Mucosa of rectum (tissue), 2 donors: Measurements from ENCODE around the gene NAB2.

Experiments used
- H3K27ac ChIP-seq, 2 donors: one replicate each; pipeline ENCODE4 v1.7.0; 2013; ENCODE audit warnings: inconsistent platforms in 2 of 2, low read depth in 2 of 2, low read length in 2 of 2
- H3K27me3 ChIP-seq, 2 donors: one replicate each; pipeline ENCODE4 v1.7.0; 2013; ENCODE audit warnings: low read length in 2 of 2; ENCODE audit not compliant: control insufficient read depth in 2 of 2, insufficient read depth in 2 of 2
- H3K36me3 ChIP-seq, 2 donors: one replicate each; pipeline ENCODE4 v1.7.0; 2013; ENCODE audit warnings: low read length in 2 of 2; ENCODE audit not compliant: control insufficient read depth in 2 of 2, insufficient read depth in 2 of 2
- H3K4me1 ChIP-seq, 2 donors: one replicate each; pipeline ENCODE4 v1.7.0; 2013; ENCODE audit warnings: low read length in 2 of 2, mild to moderate bottlenecking in 1 of 2; ENCODE audit not compliant: control insufficient read depth in 2 of 2, insufficient read depth in 2 of 2
- H3K4me3 ChIP-seq, 2 donors: one replicate each; pipeline ENCODE4 v1.7.0; 2013; ENCODE audit warnings: low read length in 2 of 2
- H3K9ac ChIP-seq, 2 donors: one replicate each; pipeline ENCODE4 v1.7.0; 2013; ENCODE audit warnings: low read length in 2 of 2, low read depth in 1 of 2, mild to moderate bottlenecking in 1 of 2
- H3K9me3 ChIP-seq, 2 donors: one replicate each; pipeline ENCODE4 v1.7.0; 2013; ENCODE audit warnings: low read length in 2 of 2; ENCODE audit not compliant: control insufficient read depth in 2 of 2
- donor health status: healthy.
- donor health status: Normal muscosa, but diverticular disease.

Gene NAB2

DNA sequence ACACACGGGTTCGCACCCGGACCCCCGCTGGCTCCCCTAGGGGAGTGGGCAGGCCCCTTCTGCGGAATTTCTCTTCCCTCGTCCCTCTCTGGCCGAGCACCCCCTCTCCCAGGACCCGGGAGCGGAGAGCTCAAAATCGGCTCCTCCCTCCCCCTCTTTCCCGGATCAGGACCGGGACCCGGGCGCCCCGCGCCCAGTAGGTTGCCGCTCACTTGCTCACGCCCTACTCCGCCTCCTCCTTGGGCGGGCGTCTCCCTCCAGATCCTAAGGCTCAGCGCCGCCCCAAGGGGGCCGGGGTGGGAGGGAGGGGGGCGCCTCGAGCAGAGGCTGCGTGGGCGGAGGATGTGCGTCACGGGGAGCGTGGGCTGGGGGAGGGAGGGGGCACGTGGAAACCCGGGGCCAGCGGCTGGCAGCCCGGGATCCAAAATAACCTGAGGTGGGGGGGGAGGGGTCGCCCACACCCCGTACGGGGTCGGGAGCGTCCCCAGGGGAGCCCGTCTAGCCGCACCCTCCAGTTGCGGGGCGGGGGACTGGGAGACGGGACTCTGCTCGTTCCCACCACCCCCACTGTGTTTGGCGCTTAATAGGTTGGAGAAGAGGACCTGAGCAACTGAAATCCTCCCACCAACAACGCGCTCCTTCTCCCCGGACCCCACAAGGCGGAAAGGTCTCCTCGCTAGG lies 1.8 kb upstream of the NAB2 start:
- H3K4me1 ChIP-seq, result peaks cover 25 to 32% of the 10 kb centered on the region in 2 donors
- no peaks in the 10 kb centered on the region for H3K27me3 ChIP-seq
- peak overlapping the region; percentile 88 to 98 for H3K27ac ChIP-seq
- H3K9ac ChIP-seq, result peak overlapping the region; percentile 69 to 86
- H3K36me3 ChIP-seq, result peaks cover 0 to 5% of the 10 kb centered on the region in 2 donors
- H3K4me3 ChIP-seq, result peak overlapping the region; percentile 72 to 87
- H3K9me3 ChIP-seq, result no peaks in the 10 kb centered on the region

DNA sequence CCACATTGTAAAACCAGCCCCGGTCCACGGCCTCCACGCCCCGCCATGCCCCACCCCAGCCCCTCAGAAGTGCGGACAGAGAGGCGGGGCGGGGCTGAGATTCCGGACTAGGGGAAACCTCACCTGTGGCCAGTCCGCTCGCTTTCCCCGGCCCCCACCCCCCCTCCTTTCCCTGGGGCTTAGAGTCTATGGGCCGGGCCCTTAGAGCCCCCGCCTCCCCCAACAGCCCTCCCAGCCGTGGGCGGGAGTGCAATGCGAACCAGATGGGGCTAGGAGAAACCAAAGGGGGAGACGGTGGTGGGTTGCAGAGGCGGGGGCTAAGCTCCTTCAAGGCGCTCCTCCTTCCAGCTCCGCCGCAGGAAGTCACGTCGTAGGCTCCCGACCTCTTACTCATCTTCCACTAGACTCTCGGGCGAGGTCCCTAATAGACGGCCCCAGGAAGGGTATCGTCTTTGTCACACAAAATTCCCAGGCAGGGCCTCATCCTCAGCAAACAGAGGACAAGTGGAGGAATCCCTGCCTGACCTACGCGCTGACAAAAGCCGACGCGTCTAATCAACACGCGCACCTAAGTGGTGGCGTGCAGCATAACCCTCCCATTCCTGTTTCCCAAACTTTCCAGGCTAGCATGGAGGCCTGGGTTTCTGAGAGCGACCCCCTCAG lies 1.1 kb upstream of the NAB2 start:
- peak overlapping the region; percentile 72 to 77 for H3K4me3 ChIP-seq
- H3K9ac ChIP-seq, result peak overlapping the region; percentile 67 to 70
- no peaks in the 10 kb centered on the region for H3K9me3 ChIP-seq
- H3K36me3 ChIP-seq, result peaks cover 0 to 9% of the 10 kb centered on the region in 2 donors
- H3K27ac ChIP-seq, result peak overlapping the region; percentile 88 to 98
- H3K27me3 ChIP-seq, result no peaks in the 10 kb centered on the region
- H3K4me1 ChIP-seq, result peaks cover 28 to 32% of the 10 kb centered on the region in 2 donors

DNA sequence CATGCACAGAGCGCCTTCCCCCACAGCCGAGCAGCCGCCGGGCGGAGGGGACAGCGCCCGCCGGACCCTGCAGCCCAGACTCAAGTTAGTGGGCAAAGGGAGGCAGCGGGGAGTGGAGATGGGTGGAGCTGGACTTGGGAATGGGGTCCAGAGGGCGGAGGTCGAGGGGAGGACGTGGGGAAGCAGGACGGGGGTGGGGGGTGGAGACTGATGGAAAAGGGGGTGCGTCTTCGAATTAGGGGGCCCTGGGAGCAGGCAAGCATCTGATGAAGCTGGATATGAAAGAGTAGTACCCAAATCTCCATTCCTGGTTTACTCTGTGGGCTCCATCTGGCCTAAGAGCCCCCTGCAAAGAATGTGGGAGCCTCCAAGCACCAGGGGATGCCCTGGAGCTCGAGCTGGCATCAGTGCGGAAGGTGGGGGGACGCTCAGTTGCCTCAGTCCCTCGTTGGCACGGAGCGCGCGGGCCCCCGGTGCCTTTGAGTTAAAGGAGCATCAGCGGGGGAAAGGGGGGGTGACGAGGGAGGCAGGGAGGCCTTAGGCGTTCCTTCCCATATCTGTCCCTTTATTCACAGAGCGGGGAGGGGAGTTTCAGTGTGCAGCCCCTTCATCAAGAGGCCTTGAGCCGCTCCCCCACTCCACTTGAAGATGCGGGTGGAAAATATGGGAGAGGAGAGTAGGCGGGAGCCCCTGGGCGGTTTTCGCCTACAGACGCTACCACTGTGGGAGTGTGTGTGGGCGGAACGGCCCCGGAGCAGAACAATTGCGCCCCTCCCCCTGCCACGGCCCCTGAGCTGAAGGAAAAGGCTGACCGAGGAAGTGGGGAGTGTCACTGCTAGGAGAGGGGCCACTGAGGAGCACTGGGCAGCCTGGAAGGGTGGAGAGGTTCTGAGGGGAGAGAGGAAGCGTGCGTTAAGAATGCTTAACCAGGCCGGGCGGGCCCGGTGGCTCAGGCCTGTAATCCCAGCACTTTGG lies 644 bp downstream of the NAB2 start:
- Histone ChIP-seq H3K27me3 (no peaks in the 10 kb centered on the region), H3K4me1 (peaks cover 36 to 44% of the 10 kb centered on the region in 2 donors), H3K9ac (peak overlapping the region; percentile 60 to 66), H3K27ac (peak overlapping the region; percentile 71 to 85), H3K4me3 (peak overlapping the region; percentile 77 to 87), H3K9me3 (no peaks in the 10 kb centered on the region), H3K36me3 (peaks cover 0 to 10% of the 10 kb centered on the region in 2 donors)

DNA sequence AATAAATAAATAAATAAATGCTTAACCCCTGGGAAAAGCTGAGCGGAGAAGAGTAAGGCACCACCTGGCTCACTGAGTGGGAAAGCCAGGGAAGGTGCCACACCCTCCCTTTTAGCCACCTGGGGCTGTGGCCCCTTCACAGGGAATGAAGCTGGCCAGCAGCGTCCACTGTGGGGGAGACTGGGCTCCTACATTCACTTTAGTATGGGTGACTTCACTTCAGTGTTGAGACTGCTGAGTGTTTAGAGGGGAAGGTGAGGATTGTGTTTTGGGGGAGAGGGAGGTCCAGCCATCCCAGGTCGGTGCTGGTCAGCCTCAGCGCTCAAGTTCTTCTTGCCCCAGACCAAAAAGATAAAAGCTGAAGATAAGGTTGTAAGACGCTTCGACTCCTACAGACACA lies 1.6 kb downstream of the NAB2 start:
- peaks cover under 1 to 19% of the 10 kb centered on the region in 2 donors for H3K36me3 ChIP-seq
- H3K9me3 ChIP-seq, result no peaks in the 10 kb centered on the region
- peak overlapping the region; percentile 40 to 61 for H3K4me3 ChIP-seq
- no peaks in the 10 kb centered on the region for H3K27me3 ChIP-seq
- H3K4me1 ChIP-seq, result peaks cover 36 to 44% of the 10 kb centered on the region in 2 donors
- peak overlapping the region in 1 of 2 donors; percentile 24 for H3K9ac ChIP-seq
- peak overlapping the region in 1 of 2 donors; percentile 63 for H3K27ac ChIP-seq

DNA sequence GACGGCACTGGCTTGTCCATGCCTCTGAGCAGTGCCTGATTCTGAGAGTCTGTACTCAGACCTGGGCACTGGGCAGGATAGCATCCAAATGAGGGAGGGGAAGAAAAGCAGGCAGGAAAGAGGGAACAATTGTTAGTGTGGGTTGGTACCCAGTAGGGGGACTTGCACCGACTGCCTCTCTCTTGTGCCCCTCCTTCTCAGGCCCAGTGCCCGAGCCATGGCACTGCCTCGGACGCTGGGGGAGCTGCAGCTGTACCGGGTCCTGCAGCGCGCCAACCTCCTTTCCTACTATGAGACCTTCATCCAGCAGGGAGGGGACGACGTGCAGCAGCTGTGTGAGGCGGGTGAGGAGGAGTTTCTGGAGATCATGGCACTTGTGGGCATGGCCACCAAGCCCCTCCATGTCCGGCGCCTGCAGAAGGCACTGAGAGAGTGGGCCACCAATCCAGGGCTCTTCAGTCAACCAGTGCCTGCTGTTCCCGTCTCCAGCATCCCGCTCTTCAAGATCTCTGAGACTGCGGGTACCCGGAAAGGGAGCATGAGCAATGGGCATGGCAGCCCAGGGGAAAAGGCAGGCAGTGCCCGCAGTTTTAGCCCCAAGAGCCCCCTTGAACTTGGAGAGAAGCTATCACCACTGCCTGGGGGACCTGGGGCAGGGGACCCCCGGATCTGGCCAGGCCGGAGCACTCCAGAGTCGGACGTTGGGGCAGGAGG lies 2.2 kb downstream of the NAB2 start:
- H3K4me3 ChIP-seq, result peak overlapping the region; percentile 40 to 61
- H3K27ac ChIP-seq, result peak overlapping the region in 1 of 2 donors; percentile 63
- H3K9me3 ChIP-seq, result no peaks in the 10 kb centered on the region
- H3K4me1 ChIP-seq, result peaks cover 32 to 41% of the 10 kb centered on the region in 2 donors
- no peaks in the 10 kb centered on the region for H3K27me3 ChIP-seq
- peaks cover 7 to 25% of the 10 kb centered on the region in 2 donors for H3K36me3 ChIP-seq
- H3K9ac ChIP-seq, result no peak overlapping the region

DNA sequence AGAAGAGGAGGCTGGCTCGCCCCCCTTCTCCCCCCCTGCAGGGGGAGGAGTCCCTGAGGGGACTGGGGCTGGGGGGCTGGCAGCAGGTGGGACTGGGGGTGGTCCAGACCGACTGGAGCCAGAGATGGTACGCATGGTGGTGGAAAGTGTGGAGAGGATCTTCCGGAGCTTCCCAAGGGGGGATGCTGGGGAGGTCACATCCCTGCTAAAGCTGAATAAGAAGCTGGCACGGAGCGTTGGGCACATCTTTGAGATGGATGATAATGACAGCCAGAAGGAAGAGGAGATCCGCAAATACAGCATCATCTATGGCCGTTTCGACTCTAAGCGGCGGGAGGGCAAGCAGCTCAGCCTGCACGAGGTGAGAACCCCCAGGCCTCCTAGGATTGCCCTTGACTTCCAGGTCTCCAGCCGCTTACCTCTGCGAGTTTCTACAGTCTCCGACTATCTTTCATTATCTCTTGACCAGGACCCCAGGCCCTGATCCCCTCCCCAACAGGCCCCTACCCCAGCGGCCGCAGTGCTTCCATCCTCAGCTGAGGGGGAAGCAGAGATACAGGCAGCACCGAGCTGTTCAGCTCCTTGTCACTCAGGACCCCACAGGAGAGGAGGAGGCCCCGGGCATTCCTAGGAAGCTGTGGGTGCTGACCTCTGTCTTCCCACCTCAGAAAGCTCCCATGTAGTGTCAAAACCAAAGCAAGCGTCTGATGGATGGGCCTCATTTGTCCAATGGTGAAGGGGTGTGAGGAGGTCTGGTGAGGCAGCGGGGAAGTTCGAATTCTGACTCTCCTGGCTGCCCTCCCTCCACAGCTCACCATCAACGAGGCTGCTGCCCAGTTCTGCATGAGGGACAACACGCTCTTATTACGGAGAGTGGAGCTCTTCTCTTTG lies 3.0 kb downstream of the NAB2 start:
- no peak overlapping the region for H3K9ac ChIP-seq
- peak overlapping the region in 1 of 2 donors; percentile 63 for H3K27ac ChIP-seq
- peaks cover 15 to 33% of the 10 kb centered on the region in 2 donors for H3K36me3 ChIP-seq
- peaks cover 28 to 38% of the 10 kb centered on the region in 2 donors for H3K4me1 ChIP-seq
- H3K9me3 ChIP-seq, result no peaks in the 10 kb centered on the region
- no peak overlapping the region for H3K4me3 ChIP-seq
- no peaks in the 10 kb centered on the region for H3K27me3 ChIP-seq

DNA sequence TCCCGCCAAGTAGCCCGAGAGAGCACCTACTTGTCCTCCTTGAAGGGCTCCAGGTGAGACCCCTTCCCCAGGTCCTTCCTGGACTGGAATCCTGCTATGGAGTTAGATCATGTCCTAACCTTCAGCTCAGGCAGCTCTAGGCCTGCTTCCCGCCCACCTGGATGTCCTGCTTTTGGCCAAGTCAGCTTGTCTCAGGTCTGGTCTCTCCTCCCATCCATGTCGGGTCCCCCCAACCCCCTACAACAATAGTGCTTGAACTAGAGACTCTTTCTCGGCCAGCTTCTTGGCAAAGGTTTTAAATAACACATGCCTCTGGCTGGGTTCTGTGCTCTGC lies 3.6 kb downstream of the NAB2 start:
- Histone ChIP-seq H3K4me1 (peaks cover 28 to 38% of the 10 kb centered on the region in 2 donors), H3K27ac (peak overlapping the region in 1 of 2 donors; percentile 23), H3K36me3 (peaks cover 21 to 39% of the 10 kb centered on the region in 2 donors), H3K9me3 (no peaks in the 10 kb centered on the region), H3K27me3 (no peaks in the 10 kb centered on the region), H3K4me3 (no peak overlapping the region), H3K9ac (no peak overlapping the region)

DNA sequence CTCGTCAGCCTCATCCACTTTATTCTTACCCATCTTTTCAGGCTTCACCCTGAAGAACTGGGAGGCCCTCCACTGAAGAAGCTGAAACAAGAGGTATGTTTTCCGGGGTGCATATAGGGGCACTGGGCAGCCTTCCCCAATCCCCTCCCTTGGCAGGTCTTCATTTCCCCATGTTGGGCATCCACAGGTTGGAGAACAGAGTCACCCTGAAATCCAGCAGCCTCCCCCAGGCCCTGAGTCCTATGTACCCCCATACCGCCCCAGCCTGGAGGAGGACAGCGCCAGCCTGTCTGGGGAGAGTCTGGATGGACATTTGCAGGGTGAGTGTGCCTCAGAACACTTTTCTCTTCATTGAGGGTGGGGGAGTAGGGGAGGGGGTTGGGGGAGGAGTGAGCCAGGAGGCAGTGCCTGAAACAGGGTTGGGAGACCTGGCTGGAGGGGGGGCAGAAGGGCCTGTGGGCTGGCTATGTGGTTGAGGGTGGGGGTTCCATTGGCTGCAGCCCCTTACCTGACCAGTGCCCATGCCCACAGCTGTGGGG lies 4.0 kb downstream of the NAB2 start:
- Histone ChIP-seq H3K9ac (no peak overlapping the region), H3K4me3 (no peak overlapping the region)

More for the DNA sequence above, 4.0 kb downstream of the NAB2 start:
- H3K9me3 ChIP-seq, result no peaks in the 10 kb centered on the region
- H3K36me3 ChIP-seq, result peaks cover 25 to 43% of the 10 kb centered on the region in 2 donors
- H3K27me3 ChIP-seq, result no peaks in the 10 kb centered on the region
- no peak overlapping the region for H3K27ac ChIP-seq
- H3K4me1 ChIP-seq, result peaks cover 25 to 36% of the 10 kb centered on the region in 2 donors
